K562 (cell line): ENCODE results near the gene RBMS1.

ENCODE experiments used
- EHMT2 ChIP-seq: fragments of 450-650 bp; IDR thresholded peaks from 2 replicates; pipeline ENCODE4 v1.6.1; 2018; ENCODE audit warnings: antibody characterized with exemption
- EZH2 ChIP-seq: IDR thresholded peaks from 2 replicates; pipeline ENCODE4 v1.6.1; 2012; ENCODE audit warnings: low read depth, mild to moderate bottlenecking, inconsistent platforms, low read length, borderline replicate concordance
- GTF2E2 ChIP-seq: fragments of 200-800 bp; sonication (Bioruptor generic); IDR thresholded peaks from 2 replicates; pipeline ENCODE4 v1.6.1; 2016; ENCODE audit warnings: missing genetic modification characterization, missing compliant biosample characterization
- LEF1 ChIP-seq: fragments of 450-650 bp; IDR thresholded peaks from 2 replicates; pipeline ENCODE4 v1.6.1; 2016; ENCODE audit warnings: mild to moderate bottlenecking
- POLR3A ChIP-seq: IDR thresholded peaks from 2 replicates; pipeline ENCODE4 v1.6.1; 2011; ENCODE audit warnings: borderline replicate concordance, mild to moderate bottlenecking, moderate library complexity; ENCODE audit not compliant: insufficient read length, insufficient read depth; ENCODE audit errors: extremely low read depth
- TF ChIP-seq, protein P1 (sequence below): sonication (generic); formaldehyde crosslinking; IDR thresholded peaks from 2 replicates; pipeline ENCODE4 v1.8.0; 2022; ENCODE audit warnings: mild to moderate bottlenecking, missing genetic modification reagents
- TF ChIP-seq, protein P2 (sequence below): sonication (generic); formaldehyde crosslinking; IDR thresholded peaks from 2 replicates; pipeline ENCODE4 v1.8.0; 2022; ENCODE audit warnings: mild to moderate bottlenecking, low read depth, missing genetic modification reagents
- TF ChIP-seq, protein P3 (sequence below), 3 experiments: IDR thresholded peaks in 2 of 3; conservative IDR thresholded peaks in 1 of 3; 2 replicates each; pipeline ENCODE4 v1.5.1; 2011 to 2012; ENCODE audit warnings: low read length in 3 of 3, mild to moderate bottlenecking in 3 of 3, control low read depth in 2 of 3, improper control_type of control experiment in 1 of 3, inconsistent platforms in 1 of 3, low read depth in 1 of 3, mixed read lengths in 1 of 3, moderate library complexity in 1 of 3; ENCODE audit not compliant: insufficient read depth in 2 of 3
- TF ChIP-seq, protein P4 (sequence below): fragments of 450-650 bp; IDR thresholded peaks from 2 replicates; pipeline ENCODE4 v1.7.1; 2018; ENCODE audit warnings: mild to moderate bottlenecking, low read depth; ENCODE audit not compliant: partially characterized antibody
- TF ChIP-seq, protein P5 (sequence below): sonication (generic); formaldehyde crosslinking; IDR thresholded peaks from 2 replicates; pipeline ENCODE4 v1.8.1; 2023; ENCODE audit warnings: mild to moderate bottlenecking, missing genetic modification reagents

DNA sequence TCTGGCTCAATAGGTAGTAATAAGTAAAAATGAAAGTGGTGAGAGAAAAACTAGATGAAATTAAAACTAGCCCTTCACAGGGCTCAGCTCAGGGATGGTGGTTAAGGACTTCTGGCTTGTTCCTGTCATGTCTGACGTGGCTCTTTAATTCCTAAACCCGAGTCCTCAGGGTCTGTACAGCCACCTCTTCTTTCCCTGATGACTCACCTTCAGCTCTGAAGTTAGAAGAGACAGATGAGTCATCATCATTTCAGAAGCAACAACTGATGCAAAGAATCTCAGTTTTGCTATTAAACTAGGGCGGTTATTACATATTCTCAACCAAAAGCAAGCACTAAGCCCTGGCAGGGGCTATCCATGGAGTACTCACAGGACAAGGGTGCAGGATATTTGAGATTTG is 269.5 kb downstream of the RBMS1 start:
- TF ChIP-seq, protein P1, sequence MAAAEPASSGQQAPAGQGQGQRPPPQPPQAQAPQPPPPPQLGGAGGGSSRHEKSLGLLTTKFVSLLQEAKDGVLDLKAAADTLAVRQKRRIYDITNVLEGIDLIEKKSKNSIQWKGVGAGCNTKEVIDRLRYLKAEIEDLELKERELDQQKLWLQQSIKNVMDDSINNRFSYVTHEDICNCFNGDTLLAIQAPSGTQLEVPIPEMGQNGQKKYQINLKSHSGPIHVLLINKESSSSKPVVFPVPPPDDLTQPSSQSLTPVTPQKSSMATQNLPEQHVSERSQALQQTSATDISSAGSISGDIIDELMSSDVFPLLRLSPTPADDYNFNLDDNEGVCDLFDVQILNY (CRISPR knock-in tag), result no peak
- no peak for TF ChIP-seq GTF2E2 (tag)
- no peak for TF ChIP-seq EHMT2
- TF ChIP-seq, protein P2, sequence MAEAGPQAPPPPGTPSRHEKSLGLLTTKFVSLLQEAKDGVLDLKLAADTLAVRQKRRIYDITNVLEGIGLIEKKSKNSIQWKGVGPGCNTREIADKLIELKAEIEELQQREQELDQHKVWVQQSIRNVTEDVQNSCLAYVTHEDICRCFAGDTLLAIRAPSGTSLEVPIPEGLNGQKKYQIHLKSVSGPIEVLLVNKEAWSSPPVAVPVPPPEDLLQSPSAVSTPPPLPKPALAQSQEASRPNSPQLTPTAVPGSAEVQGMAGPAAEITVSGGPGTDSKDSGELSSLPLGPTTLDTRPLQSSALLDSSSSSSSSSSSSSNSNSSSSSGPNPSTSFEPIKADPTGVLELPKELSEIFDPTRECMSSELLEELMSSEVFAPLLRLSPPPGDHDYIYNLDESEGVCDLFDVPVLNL (CRISPR knock-in tag), result no peak
- TF ChIP-seq LEF1, result no peak
- TF ChIP-seq, protein P3, sequence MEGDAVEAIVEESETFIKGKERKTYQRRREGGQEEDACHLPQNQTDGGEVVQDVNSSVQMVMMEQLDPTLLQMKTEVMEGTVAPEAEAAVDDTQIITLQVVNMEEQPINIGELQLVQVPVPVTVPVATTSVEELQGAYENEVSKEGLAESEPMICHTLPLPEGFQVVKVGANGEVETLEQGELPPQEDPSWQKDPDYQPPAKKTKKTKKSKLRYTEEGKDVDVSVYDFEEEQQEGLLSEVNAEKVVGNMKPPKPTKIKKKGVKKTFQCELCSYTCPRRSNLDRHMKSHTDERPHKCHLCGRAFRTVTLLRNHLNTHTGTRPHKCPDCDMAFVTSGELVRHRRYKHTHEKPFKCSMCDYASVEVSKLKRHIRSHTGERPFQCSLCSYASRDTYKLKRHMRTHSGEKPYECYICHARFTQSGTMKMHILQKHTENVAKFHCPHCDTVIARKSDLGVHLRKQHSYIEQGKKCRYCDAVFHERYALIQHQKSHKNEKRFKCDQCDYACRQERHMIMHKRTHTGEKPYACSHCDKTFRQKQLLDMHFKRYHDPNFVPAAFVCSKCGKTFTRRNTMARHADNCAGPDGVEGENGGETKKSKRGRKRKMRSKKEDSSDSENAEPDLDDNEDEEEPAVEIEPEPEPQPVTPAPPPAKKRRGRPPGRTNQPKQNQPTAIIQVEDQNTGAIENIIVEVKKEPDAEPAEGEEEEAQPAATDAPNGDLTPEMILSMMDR (IDR thresholded peaks at IDR 0.05 in 2 of 3, conservative IDR thresholded peaks at IDR 0.05 in 1 of 3; ENCODE audit: insufficient read depth in 2 of 3, low read depth in 1 of 3, low read length in 3 of 3), result no peak
- TF ChIP-seq, protein P4, sequence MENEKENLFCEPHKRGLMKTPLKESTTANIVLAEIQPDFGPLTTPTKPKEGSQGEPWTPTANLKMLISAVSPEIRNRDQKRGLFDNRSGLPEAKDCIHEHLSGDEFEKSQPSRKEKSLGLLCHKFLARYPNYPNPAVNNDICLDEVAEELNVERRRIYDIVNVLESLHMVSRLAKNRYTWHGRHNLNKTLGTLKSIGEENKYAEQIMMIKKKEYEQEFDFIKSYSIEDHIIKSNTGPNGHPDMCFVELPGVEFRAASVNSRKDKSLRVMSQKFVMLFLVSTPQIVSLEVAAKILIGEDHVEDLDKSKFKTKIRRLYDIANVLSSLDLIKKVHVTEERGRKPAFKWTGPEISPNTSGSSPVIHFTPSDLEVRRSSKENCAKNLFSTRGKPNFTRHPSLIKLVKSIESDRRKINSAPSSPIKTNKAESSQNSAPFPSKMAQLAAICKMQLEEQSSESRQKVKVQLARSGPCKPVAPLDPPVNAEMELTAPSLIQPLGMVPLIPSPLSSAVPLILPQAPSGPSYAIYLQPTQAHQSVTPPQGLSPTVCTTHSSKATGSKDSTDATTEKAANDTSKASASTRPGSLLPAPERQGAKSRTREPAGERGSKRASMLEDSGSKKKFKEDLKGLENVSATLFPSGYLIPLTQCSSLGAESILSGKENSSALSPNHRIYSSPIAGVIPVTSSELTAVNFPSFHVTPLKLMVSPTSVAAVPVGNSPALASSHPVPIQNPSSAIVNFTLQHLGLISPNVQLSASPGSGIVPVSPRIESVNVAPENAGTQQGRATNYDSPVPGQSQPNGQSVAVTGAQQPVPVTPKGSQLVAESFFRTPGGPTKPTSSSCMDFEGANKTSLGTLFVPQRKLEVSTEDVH, result no peak
- TF ChIP-seq, protein P5, sequence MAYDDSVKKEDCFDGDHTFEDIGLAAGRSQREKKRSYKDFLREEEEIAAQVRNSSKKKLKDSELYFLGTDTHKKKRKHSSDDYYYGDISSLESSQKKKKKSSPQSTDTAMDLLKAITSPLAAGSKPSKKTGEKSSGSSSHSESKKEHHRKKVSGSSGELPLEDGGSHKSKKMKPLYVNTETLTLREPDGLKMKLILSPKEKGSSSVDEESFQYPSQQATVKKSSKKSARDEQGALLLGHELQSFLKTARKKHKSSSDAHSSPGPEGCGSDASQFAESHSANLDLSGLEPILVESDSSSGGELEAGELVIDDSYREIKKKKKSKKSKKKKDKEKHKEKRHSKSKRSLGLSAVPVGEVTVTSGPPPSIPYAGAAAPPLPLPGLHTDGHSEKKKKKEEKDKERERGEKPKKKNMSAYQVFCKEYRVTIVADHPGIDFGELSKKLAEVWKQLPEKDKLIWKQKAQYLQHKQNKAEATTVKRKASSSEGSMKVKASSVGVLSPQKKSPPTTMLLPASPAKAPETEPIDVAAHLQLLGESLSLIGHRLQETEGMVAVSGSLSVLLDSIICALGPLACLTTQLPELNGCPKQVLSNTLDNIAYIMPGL, result no peak
- TF ChIP-seq EZH2, result no peak
- no peak for TF ChIP-seq POLR3A
